GM21529 (cell line): ENCODE measurements around the gene PROZ.

Experiments
- ATAC-seq: cut with Tn5 transposase; IDR thresholded peaks from one replicate; pipeline ENCODE4 v1.9.1; 2021; ENCODE audit not compliant: unreplicated experiment

Gene PROZ

GRCh38 chr13:113171250-113172125 lies 13.0 kb downstream of the PROZ start:
- ATAC-seq: no peak

DNA sequence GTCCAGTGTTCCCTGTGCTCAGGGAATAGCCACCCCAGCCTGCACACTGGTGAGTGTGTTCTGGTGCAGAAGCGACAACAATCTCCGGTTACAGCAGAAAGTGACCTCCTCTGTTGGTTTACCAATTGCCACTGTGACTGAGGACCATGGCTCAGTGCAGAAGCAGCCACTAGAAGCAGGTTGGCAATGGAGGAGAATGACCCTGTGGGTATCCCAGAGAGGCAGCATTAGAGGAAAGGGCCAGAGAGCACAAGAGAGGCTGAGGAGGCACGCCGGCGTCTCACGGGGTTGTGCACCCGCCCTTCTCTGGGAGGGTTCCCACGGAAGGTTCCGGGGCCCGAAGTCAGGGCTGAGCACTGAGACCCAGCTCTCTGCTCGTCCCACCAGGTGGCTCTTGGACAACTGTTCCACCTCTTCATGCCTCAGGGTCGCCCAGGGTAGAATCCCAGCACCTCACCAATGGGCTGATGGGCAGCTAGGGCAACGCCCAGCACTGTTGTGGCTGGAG lies 14.0 kb downstream of the PROZ start:
- ATAC-seq: no peak

- ATAC-seq: no peak
Observed at GRCh38 chr13:113176280-113176679, 17.8 kb downstream of the PROZ start.

GRCh38 chr13:113176822-113177221 lies 18.4 kb downstream of the PROZ start:
- ATAC-seq: no peak

GRCh38 chr13:113178070-113178895 lies 19.8 kb downstream of the PROZ start:
- ATAC-seq: no peak

DNA sequence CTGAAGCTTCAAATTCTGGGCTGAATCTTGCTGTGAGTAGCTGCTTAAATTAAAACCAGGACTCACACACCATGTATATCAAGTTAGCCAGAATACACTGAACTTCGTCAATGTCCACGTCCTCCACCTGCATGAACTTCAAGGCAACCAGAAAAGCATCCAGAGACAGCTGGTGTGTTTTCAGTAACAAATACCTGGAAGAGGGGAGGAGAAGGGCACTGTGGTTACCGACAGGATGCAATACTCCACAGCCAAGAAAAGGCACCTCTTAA lies 20.4 kb downstream of the PROZ start:
- no peak for ATAC-seq

GRCh38 chr13:113179374-113180230 lies 21.2 kb downstream of the PROZ start:
- ATAC-seq: no peak

DNA sequence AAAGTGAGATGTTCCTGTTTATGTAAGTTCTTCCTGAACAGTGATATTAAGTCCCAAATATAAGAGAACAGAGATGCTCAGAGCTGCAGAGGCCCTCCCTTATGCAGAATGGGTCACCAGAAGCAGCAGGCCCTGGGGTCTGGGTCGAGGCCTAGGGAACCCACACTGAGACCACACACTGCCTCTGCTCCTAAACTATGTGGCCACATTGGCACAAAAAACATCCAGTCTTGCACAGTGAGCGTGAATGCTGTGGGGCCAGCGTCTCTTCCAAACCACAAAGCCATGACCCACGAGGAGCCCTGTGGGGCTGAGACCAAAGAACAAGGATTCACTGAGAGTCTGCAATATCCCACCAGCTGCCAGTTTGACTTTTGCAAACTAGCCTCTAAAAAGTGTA lies 23.6 kb downstream of the PROZ start:
- ATAC-seq: no peak

DNA sequence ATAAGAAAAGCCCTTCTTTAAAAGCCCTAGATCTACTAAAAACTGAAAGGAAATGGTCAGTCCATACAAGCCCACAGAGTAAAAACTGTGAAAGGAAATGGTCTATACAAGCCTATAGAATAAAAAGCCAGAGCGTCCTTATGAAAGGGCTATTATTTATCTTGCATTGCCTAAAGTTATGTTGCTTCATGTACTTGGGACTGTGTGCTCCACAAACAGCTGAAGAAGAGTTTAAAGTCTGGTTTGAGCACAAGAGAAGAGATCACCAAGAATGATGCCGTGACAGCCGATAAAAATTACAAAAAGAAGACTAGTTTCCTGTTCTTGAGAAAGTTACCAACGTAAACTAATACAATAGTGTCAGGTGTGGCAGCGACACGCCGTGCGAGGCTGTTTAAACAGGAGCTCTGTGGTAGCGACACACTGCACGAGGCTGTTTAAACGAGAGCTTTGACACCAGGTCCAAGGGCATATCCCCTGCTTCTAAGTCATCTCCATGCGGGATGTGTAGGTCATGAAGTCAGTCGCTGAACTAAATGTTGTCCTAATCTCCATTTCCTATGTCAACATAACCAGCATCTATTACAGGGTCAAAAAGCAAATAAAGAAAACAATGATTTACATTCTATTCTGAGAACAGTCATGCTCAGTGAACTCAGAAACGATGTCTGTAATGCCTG lies 25.1 kb downstream of the PROZ start:
- no peak for ATAC-seq

- ATAC-seq: no peak
Observed at GRCh38 chr13:113184568-113185440, 26.4 kb downstream of the PROZ start.

DNA sequence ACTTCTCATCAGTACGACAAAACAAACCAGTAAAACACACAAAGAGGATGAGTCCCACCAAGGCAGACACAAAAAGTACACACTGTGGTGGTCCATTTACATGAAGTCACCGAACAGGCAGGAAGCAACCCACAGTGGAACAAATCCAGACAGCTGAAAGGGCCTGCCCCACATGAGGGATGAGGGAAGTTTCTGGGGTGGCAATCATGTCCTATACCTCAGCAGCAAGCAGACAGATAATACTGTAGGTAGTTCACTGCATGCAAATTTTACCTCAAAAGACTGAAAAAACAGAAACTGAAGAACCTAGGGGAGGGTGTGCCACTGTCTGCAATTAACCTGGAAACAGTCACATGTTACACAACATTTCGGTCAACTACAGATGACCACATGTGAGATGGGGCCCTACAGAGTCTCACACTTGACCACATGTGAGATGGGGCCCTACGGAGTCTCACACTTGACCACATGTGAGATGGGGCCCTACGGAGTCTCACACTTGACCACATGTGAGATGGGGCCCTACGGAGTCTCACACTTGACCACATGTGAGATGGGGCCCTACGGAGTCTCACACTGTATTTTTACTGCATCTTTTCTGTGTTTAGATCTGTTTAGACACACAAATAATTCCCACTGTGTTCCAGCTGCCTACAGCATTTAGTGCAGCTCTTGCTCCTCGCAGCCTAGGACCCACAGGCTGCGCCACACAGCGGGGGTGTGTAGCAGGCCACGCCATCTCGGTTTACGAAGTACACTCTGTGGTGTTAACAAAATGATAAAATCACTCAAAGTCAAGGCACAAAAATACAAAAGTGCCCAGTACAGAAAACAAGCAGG lies 27.8 kb downstream of the PROZ start:
- ATAC-seq: peak; percentile 96

DNA sequence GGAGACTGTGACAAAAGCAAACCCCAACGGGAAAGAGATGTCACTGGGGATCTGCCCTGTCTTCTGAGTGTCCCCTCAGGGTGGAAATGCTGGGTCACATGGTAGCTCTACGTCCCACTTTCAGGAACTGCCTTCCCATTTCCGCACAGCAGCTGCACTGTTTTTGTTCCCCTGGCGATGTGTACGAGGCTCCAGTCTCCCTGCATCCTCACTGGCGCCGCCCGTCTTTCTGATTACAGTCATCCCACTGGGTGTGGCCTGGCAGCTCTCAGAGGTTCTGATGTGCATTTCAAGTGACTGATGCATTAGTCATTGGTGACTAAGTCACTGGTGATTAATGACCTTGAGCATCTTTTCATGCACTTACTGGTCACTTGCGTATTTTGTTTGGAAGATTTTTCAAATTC lies 28.8 kb downstream of the PROZ start:
- ATAC-seq: no peak

DNA sequence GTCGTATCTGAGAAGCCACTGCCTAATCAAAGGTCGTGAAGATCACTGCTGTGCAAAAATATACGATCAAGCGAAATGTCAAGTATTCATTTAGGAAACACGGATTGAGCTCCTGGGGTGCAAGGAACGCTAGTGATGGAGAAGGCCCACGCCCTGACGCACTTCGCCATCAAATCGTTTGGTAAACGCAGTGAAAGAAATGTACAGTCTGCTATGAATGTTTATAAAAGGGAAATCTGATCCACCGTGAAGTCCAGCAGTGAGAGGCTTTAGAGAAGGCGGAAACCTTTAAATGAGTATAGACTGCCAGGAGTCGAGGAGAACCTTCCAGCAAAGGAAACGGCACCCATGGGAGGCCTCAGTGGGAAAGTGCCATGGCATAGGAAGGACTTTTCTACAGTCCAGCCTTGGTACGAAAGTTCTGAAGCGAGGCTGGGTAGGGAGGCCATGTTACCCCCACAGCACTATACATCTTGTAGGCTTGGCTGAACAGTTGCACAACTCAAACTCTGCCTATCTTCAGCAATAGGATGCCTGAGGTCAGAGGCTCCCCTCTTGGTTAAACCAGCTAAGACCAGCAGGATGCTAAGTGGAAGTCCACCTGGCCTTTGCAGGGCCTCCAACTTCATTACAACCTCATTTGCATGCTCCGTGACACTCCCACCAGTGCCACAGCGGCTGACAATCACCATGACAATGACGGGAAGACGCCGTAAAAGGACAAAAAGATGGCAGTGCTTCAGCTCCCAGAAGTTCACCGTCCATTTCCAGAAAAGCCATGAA lies 29.6 kb downstream of the PROZ start:
- no peak for ATAC-seq

- ATAC-seq: no peak
Observed at GRCh38 chr13:113190181-113190580, 31.7 kb downstream of the PROZ start.

DNA sequence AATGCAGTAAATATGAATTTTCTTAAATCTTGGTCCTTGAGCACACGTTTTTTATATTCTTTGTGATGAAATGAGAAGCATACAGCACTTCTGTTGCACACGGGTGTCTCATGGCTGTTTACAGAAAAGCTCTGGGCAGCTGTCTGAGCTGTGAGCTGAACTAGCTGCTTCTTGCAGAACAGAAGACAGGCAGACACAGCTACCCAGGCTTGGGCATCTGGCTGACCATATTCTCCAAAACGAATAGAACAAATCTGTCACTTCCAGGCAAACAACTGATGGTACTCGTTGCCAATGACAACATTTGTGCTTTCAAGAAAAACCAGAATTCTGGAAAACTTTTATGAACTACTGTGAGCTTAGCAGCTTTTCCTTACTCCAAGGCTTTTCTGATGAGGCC lies 33.8 kb downstream of the PROZ start:
- ATAC-seq: no peak

- ATAC-seq: no peak
Observed at GRCh38 chr13:113192902-113193301, 34.5 kb downstream of the PROZ start.

DNA sequence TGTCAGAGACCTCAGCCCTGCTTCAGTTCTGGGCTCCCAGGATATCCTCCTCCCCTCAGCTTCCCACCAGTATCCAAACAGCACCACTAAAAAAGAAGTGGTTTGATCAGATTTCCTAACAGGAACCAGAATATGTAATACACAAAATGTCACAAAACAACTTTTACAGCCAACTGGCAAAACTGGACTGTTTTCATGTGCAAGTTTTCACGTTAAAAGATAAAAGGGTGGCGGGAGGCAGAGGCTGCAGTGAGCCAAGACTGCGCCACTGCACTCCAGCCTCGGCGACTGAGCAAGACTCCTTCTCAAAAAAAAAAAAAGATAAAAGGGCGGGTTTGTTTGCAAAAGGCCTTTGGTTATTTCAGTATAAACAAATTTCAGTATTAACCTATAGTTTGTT lies 36.9 kb downstream of the PROZ start:
- no peak for ATAC-seq
